ENCODE data around the gene TRIM28.
A peak's percentile ranks its signal among the peaks of the same experiment; 100 is the strongest.

Gene TRIM28

DNA sequence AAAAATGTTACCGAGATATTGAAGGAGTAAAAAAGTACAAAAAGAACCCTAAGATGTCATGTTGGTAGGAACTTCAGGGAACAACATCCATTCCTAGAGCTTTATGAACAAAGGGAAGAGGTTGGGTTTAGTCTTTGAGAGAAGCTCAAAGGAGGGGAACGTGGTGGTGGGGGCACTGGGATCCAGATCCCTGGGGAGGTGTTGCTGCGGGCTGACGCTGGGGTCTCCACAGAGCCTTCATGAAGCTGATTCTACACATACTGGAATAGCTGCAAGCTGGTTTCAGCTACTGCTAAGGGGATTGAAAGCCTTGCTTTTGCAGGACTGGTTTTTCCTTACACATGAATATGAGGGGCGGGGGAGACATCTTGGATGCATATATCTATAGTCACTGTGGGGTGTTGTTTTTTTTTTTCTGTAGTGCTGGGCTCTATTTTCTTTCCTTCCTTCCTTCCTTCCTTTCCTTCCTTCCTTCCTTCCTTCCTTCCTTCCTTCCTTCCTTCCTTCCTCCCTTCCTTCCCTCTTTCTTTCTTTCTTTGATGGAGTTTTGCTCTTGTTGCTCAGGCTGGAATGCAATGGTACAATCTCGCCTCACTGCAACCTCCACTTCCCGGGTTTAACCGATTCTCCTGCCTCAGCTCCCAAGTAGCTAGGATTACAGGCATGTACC lies 35.7 kb downstream of the TRIM28 start:
- DNase-seq, result no peak

DNA sequence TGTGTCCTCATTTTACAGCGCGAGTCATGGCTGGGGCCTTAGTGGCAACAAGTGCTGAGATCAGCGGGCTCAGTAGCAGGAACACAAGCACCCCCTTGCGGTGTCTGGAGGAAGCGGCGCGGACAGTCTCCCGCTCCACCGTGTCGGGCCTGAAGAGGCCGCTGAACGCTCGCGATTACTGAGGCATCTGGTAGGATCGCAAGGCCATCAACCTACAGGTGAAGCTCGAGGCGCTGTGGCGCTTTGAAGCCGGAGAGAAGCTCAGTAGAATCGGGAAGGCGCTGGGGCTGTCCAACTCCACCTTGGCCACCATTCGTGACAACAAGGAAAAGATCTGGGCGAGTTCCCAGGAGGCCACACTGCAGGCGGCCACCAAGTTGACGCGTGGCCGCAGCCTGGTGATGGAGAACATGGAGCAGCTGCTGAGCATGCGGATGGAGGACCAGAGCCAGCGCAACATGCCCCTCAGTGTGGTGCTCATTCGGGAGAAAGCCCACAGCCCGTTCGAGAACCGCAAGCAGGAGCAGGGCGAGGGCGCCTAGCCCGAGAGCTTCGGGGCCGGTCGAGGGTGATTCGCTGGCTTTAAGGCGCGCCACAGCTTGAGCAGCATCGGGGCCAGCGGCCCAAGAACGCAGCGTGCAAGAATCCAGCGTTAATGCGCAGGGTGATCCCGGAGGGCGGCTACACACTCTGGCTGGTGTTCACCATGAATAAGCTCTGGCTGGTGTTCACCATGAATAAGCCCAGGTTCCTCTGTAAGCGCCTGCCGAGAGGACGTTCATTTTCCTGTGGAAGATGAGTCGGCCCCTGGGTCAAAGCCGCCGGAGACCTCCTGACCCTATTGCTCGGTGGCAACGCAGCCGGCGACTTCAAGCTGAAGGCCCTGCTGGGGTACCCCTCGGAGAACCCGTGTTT lies 37.6 kb downstream of the TRIM28 start:
- peak; percentile 91 for DNase-seq

DNA sequence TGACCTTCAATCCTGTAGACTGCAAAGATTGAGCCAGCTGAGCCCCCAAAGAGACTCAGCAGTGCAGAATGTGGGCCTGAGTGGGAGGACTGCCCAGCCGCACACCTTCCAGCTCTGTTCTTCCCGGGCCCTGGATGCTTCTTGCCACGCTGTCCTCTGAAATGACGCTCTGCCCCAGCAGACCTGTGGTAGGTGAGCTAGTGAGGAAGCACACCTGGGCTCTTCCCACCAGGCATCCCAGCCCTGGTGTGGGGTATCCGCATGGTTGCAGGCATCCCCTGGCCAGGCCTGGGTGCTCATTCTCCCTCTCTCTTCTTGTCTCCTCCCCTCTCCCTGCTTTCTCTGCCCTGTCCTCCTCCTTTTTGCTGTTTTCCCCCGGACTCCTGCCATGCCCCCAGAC lies 39.1 kb downstream of the TRIM28 start:
- no peak for DNase-seq

DNA sequence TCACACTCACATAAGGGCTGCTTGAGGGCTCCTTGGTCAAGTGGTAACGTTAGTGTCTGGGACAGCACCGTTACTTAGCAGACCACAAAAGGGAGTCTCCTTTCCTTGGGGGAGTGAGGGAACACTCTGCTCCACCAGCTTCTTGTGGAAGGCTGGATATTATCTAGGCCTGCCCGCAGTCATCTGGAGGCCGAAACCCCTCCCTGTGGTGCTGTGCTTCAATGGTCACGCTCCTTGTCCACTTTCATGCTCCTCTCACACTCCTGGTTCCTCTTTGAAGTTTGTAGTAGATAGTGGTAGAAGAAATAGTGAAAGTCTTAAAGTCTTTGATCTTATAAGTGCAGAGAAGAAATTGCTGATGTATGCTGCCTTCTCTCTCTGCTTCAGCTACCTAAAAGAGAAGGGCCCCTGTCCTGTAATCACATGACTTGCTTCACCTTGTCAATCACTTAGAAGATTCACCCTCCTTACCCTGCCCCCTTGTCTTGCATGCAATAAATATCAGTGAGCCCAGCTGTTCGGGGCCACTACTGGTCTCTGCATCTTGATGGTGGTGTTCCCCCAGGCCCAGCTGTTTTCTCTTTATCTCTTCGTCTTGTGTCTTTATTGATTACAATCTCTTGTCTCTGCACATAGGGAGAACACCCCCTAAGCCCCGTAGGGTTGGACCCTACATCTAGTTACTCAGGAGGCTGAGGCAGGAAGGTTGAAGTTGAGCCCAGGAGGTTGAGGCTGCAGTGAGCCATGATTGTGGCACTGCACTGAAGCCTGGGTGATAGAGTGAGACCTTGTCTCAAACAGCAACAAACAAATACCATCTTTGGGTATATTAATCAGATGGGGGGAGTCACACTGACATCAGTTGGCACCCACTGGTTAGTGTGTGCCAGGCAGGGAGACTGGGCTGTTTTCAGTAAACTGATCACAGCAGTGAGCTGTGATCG lies 40.9 kb downstream of the TRIM28 start:
- DNase-seq, result no peak

DNA sequence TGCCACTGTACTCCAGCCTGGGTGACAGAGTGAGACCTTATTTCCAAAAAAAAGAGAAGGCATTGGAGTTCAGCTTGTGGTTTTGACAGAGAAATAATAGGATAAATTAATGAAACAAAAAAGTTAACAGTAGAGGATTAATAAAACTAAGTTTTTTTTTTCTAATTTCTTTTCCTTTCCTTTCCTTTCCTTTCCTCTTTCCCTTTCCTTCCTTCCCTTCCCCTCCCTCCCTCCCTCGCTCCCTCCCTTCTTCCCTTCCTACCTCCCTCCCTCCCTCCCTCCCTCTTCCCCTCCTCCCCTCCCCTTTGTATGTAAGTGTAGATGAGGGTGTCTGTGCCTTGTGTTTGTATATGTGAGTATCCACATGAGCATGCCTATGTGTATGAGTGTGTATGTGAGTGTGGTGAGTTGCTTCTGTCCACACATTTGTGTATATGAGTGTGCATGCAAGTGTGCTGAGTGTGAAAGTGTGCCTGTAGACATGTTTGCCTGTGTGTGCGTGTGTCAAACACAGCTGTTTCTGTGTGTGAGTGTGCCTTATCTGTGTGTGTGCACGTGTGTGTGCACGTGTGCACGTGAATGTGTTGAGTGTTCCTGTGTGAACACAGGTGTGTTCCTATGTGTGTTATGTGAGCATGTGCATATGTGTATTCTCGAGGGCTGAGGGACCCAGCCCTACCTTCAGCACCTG lies 41.7 kb downstream of the TRIM28 start:
- DNase-seq, result no peak

DNA sequence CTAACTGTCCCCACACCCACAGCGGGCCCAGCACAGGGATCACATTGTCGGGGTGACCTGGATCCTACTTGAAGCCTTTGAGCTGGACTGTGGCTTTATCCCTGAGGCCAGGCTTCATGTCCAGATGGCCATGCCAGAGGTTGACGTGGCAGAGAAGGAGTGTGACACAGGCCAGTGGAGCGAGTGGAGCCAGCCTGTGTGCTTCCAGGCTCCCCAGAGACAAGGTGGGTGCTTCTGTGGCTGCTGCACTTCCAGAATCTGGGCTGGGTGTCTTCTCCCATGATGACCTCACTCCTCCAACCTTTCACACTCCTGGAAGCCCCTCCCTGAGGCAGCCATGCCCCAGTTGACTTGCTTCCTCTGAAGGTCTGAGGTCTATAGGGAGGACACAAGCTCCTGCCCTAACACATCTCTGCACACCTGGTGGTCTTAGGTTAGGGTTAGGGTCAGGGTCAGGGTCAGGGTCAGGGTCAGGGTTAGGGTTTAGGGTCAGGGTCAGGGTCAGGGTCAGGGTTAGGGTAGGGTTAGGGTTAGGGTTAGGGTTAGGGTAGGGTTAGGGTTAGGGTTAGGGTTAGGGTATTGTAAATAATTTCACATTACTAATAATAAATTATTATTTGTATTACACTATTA lies 42.4 kb downstream of the TRIM28 start:
- no peak for DNase-seq

Measured in CD4-positive, alpha-beta T cell treated with Interleukin-6 for 4 hours (primary cell).